Measurements from ENCODE around the gene GLRX3. TPM values are rescaled to one million over a fixed set of nuclear protein-coding genes. Genes with fewer than 3 reads are reported as not detected.

GLRX3 gene
- total RNA-seq, 1 experiment from 2014 or later: 191 TPM

- intact Hi-C loops (cut with micrococcal nuclease; ENCODE audit: unreplicated experiment): no loop called here
- H3K9me3 ChIP-seq: peaks cover 7% of the 10 kb centered on the region
- CTCF ChIA-PET: interaction anchor here (0.7 kb wide), 1 partner anchor 253 kb away, joined by 4 read pairs; no protein-coding TSS in a partner anchor
- H3K27ac Mint-ChIP-seq (ENCODE audit: unreplicated experiment): no peak overlapping the region
- TF ChIP-seq CTCF (IDR thresholded peaks at IDR 0.05; ENCODE audit: insufficient read depth in 1 of 2, low read depth in 1 of 2, low read length in 1 of 2, severe bottlenecking in 1 of 2, unreplicated experiment in 1 of 2): no peak
- no peaks in the 10 kb centered on the region for H3K27me3 ChIP-seq (replicated peaks; ENCODE audit: control insufficient read depth, insufficient read depth, low read length)
- H3K4me1 ChIP-seq: no peaks in the 10 kb centered on the region
- peaks cover 34% of the 10 kb centered on the region for H3K9me3 Mint-ChIP-seq (ENCODE audit: unreplicated experiment)
- H3K4me1 Mint-ChIP-seq (ENCODE audit: low read depth, unreplicated experiment): no peaks in the 10 kb centered on the region
- BruUV-seq (replicated peaks): no TSS peak
- no peaks in the 10 kb centered on the region for H3K36me3 ChIP-seq (ENCODE audit: control insufficient read depth, insufficient read depth, low read length)
- H3K4me3 Mint-ChIP-seq (ENCODE audit: unreplicated experiment): no peak overlapping the region
- DNase-seq: peak in 1 of 2 experiments; percentile 9
- POLR2A ChIA-PET: no interaction called here
- no peak overlapping the region for H3K4me3 ChIP-seq (ENCODE audit: low read depth, low read length)
- peaks cover 5% of the 10 kb centered on the region for H3K36me3 Mint-ChIP-seq (ENCODE audit: insufficient read depth, unreplicated experiment)
- H3K27me3 Mint-ChIP-seq (ENCODE audit: insufficient read depth, unreplicated experiment): peaks cover 5% of the 10 kb centered on the region
Measured at GRCh38 chr10:130224228-130224627, 88.0 kb downstream of the GLRX3 start.

GRCh38 chr10:130226012-130226411 is 89.8 kb downstream of the GLRX3 start:
- no peak for TF ChIP-seq CTCF (IDR thresholded peaks at IDR 0.05; ENCODE audit: insufficient read depth in 1 of 2, low read depth in 1 of 2, low read length in 1 of 2, severe bottlenecking in 1 of 2, unreplicated experiment in 1 of 2)
- H3K9me3 Mint-ChIP-seq (ENCODE audit: unreplicated experiment): peaks cover 39% of the 10 kb centered on the region
- POLR2A ChIA-PET: no interaction called here
- Histone ChIP-seq H3K9me3 (peaks cover 7% of the 10 kb centered on the region), H3K4me1 (no peaks in the 10 kb centered on the region), H3K36me3 (ENCODE audit: control insufficient read depth, insufficient read depth, low read length) (no peaks in the 10 kb centered on the region), H3K4me3 (ENCODE audit: low read depth, low read length) (no peak overlapping the region), H3K27me3 (replicated peaks; ENCODE audit: control insufficient read depth, insufficient read depth, low read length) (no peaks in the 10 kb centered on the region)
- intact Hi-C loops (cut with micrococcal nuclease; ENCODE audit: unreplicated experiment): no loop called here
- no peak overlapping the region for H3K4me3 Mint-ChIP-seq (ENCODE audit: unreplicated experiment)
- H3K36me3 Mint-ChIP-seq (ENCODE audit: insufficient read depth, unreplicated experiment): peaks cover 8% of the 10 kb centered on the region
- no peak for DNase-seq
- H3K27me3 Mint-ChIP-seq (ENCODE audit: insufficient read depth, unreplicated experiment): peaks cover 8% of the 10 kb centered on the region
- H3K4me1 Mint-ChIP-seq (ENCODE audit: low read depth, unreplicated experiment): no peaks in the 10 kb centered on the region
- CTCF ChIA-PET: no interaction called here
- no peak overlapping the region for H3K27ac Mint-ChIP-seq (ENCODE audit: unreplicated experiment)
- no TSS peak for BruUV-seq (replicated peaks)

- no peaks in the 10 kb centered on the region for H3K27me3 ChIP-seq (replicated peaks; ENCODE audit: control insufficient read depth, insufficient read depth, low read length)
- H3K4me1 ChIP-seq: no peaks in the 10 kb centered on the region
- peaks cover 7% of the 10 kb centered on the region; the same call in 1 of the 2 replicates for H3K9me3 ChIP-seq
- TF ChIP-seq CTCF (IDR thresholded peaks at IDR 0.05; ENCODE audit: insufficient read depth in 1 of 2, low read depth in 1 of 2, low read length in 1 of 2, severe bottlenecking in 1 of 2, unreplicated experiment in 1 of 2): no peak
- no peak overlapping the region for H3K4me3 ChIP-seq (ENCODE audit: low read depth, low read length)
- Mint-ChIP-seq H3K27me3 (ENCODE audit: insufficient read depth, unreplicated experiment) (peaks cover 8% of the 10 kb centered on the region), H3K4me3 (ENCODE audit: unreplicated experiment) (no peak overlapping the region), H3K27ac (ENCODE audit: unreplicated experiment) (no peak overlapping the region), H3K9me3 (ENCODE audit: unreplicated experiment) (peaks cover 39% of the 10 kb centered on the region), H3K36me3 (ENCODE audit: insufficient read depth, unreplicated experiment) (peaks cover 8% of the 10 kb centered on the region), H3K4me1 (ENCODE audit: low read depth, unreplicated experiment) (no peaks in the 10 kb centered on the region)
- POLR2A ChIA-PET: no interaction called here
- BruUV-seq (replicated peaks): no TSS peak
- DNase-seq: no peak
- no peaks in the 10 kb centered on the region for H3K36me3 ChIP-seq (ENCODE audit: control insufficient read depth, insufficient read depth, low read length)
- intact Hi-C loops (cut with micrococcal nuclease; ENCODE audit: unreplicated experiment): no loop called here
- CTCF ChIA-PET: no interaction called here
Measured at GRCh38 chr10:130227883-130228282, 91.7 kb downstream of the GLRX3 start.

Other genes starting within 250 kb of the GLRX3 start
- 0.63 and 0.79 TPM in 2 replicates for gene EBF3, start 172.1 kb upstream of the GLRX3 start, total RNA-seq (2022)
- gene C10orf143, start 25.6 kb upstream of the GLRX3 start, total RNA-seq (2022): 0.54 TPM in 1 of 2 replicates, not detected in the other